NCI-H345 (cell line): ENCODE results near the gene GPC5.
"Not testable (repeated sequence)": the region's sequence is repeated elsewhere in the genome, so short reads cannot be mapped to it uniquely, and the experiment has no call there.

Source experiments
- DNase-seq: peaks from one replicate; lab custom pipeline; 2025; lab: John Stamatoyannopoulos, UW

GPC5 gene

GRCh38 chr13:92473765-92474475 is 1075.5 kb downstream of the GPC5 start:
- DNase-seq: no peak

GRCh38 chr13:92480387-92480786 is 1082.0 kb downstream of the GPC5 start:
- DNase-seq: no peak

GRCh38 chr13:92482790-92483189 is 1084.4 kb downstream of the GPC5 start:
- not testable (repeated sequence) for DNase-seq

- DNase-seq: no peak
Observed at GRCh38 chr13:92483894-92484293, 1085.5 kb downstream of the GPC5 start.

- DNase-seq: no peak
Observed at GRCh38 chr13:92487238-92487637, 1088.8 kb downstream of the GPC5 start.

- no peak for DNase-seq
Observed at GRCh38 chr13:92488249-92488852, 1089.9 kb downstream of the GPC5 start.

- no peak for DNase-seq
Observed at GRCh38 chr13:92491839-92492238, 1093.4 kb downstream of the GPC5 start.

GRCh38 chr13:92494915-92495314 is 1096.5 kb downstream of the GPC5 start:
- no peak for DNase-seq

- DNase-seq: no peak
Observed at GRCh38 chr13:92500192-92500591, 1101.8 kb downstream of the GPC5 start.

GRCh38 chr13:92510416-92510815 is 1112.0 kb downstream of the GPC5 start:
- DNase-seq: no peak

GRCh38 chr13:92512852-92513251 is 1114.4 kb downstream of the GPC5 start:
- no peak for DNase-seq

GRCh38 chr13:92513672-92514071 is 1115.3 kb downstream of the GPC5 start:
- no peak for DNase-seq

- no peak for DNase-seq
Observed at GRCh38 chr13:92514420-92515125, 1116.2 kb downstream of the GPC5 start.

GRCh38 chr13:92516878-92517277 is 1118.5 kb downstream of the GPC5 start:
- not testable (repeated sequence) for DNase-seq

GRCh38 chr13:92518622-92519021 is 1120.2 kb downstream of the GPC5 start:
- not testable (repeated sequence) for DNase-seq

- no peak for DNase-seq
Observed at GRCh38 chr13:92530364-92530763, 1131.9 kb downstream of the GPC5 start.

- DNase-seq: no peak
Observed at GRCh38 chr13:92535222-92536006, 1137.0 kb downstream of the GPC5 start.

GRCh38 chr13:92537471-92537870 is 1139.0 kb downstream of the GPC5 start:
- no peak for DNase-seq

GRCh38 chr13:92538164-92538563 is 1139.7 kb downstream of the GPC5 start:
- no peak for DNase-seq

GRCh38 chr13:92539148-92539547 is 1140.7 kb downstream of the GPC5 start:
- not testable (repeated sequence) for DNase-seq

- DNase-seq: no peak
Observed at GRCh38 chr13:92547266-92547665, 1148.8 kb downstream of the GPC5 start.

- DNase-seq: no peak
Observed at GRCh38 chr13:92549276-92549675, 1150.9 kb downstream of the GPC5 start.
